Measurements from ENCODE around the gene USP37. TPM values are rescaled to one million over a fixed set of nuclear protein-coding genes. Genes with fewer than 3 reads are reported as not detected.

USP37 gene
- total and polyA plus RNA-seq, 8 donors, result 13.0 to 21.9 (median 19.3) TPM

DNA sequence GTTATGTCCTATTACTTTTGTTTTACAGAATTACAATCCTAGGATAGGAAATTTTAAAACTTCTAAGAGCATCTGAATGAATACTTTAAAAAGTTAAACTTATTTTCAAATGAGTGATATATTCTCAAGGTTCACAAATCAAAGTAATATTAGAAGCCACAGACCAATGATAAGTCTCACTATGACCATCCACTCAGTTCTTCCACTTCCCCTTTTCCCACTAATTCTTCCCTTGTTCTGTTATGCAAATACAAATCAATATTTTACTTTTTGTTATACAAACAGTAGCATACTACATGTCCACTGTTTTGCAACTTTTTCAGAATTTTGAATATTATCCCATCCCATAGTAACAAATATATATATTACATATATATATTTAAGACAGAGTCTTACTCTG, 20.2 kb downstream of the USP37 start:
- Histone ChIP-seq H3K4me3 (no peak overlapping the region), H3K36me3 (peaks cover 4 to 91% of the 10 kb centered on the region in 2 donors), H3K9me3 (no peaks in the 10 kb centered on the region), H3K27me3 (no peaks in the 10 kb centered on the region), H3K4me1 (no peaks in the 10 kb centered on the region), H3K27ac (no peak overlapping the region)
- ATAC-seq (no peak), DNase-seq (no peak)
- intact Hi-C loops (cut with DNase I), result no loop called here
- TF ChIP-seq, protein P1, sequence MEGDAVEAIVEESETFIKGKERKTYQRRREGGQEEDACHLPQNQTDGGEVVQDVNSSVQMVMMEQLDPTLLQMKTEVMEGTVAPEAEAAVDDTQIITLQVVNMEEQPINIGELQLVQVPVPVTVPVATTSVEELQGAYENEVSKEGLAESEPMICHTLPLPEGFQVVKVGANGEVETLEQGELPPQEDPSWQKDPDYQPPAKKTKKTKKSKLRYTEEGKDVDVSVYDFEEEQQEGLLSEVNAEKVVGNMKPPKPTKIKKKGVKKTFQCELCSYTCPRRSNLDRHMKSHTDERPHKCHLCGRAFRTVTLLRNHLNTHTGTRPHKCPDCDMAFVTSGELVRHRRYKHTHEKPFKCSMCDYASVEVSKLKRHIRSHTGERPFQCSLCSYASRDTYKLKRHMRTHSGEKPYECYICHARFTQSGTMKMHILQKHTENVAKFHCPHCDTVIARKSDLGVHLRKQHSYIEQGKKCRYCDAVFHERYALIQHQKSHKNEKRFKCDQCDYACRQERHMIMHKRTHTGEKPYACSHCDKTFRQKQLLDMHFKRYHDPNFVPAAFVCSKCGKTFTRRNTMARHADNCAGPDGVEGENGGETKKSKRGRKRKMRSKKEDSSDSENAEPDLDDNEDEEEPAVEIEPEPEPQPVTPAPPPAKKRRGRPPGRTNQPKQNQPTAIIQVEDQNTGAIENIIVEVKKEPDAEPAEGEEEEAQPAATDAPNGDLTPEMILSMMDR (IDR thresholded peaks at IDR 0.05), result no peak

- peaks cover 4 to 91% of the 10 kb centered on the region in 2 donors for H3K36me3 ChIP-seq
- TF ChIP-seq, protein P1 (IDR thresholded peaks at IDR 0.05), result no peak
- intact Hi-C loops (cut with DNase I), result no loop called here
- no peaks in the 10 kb centered on the region for H3K4me1 ChIP-seq
- no peak overlapping the region for H3K4me3 ChIP-seq
- DNase-seq, result no peak
- no peak overlapping the region for H3K27ac ChIP-seq
- no peaks in the 10 kb centered on the region for H3K9me3 ChIP-seq
- H3K27me3 ChIP-seq, result no peaks in the 10 kb centered on the region
- no peak for ATAC-seq
Observed at GRCh38 chr2:218547511-218547910, 20.6 kb downstream of the USP37 start.

DNA sequence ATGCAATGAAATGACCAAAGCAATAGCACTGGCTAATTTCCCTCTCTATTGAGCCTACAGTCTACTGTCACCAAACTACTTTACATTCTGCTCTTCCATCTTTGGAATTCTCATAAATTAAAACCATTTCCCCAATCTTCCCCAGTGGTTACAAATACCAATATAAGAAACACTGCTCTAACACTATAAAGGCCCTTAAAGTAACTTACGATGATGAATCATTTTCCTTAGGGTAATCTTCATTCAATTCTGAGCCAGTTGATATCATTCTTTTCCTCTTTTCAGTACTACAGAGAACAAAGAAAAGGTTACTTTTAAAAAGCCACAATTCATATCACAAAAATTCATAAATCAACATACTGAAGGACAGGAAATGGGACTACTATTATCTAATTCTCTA, 22.1 kb downstream of the USP37 start:
- no peaks in the 10 kb centered on the region for H3K4me1 ChIP-seq
- TF ChIP-seq, protein P1 (IDR thresholded peaks at IDR 0.05), result no peak
- intact Hi-C loops (cut with DNase I), result no loop called here
- H3K27ac ChIP-seq, result no peak overlapping the region
- H3K36me3 ChIP-seq, result peaks cover 4 to 92% of the 10 kb centered on the region in 2 donors
- H3K4me3 ChIP-seq, result no peak overlapping the region
- H3K9me3 ChIP-seq, result no peaks in the 10 kb centered on the region
- no peaks in the 10 kb centered on the region for H3K27me3 ChIP-seq
- ATAC-seq (no peak), DNase-seq (no peak)

- ATAC-seq (no peak), DNase-seq (no peak)
- Histone ChIP-seq H3K4me1 (no peaks in the 10 kb centered on the region), H3K9me3 (no peaks in the 10 kb centered on the region), H3K27ac (no peak overlapping the region), H3K4me3 (no peak overlapping the region), H3K27me3 (no peaks in the 10 kb centered on the region), H3K36me3 (peaks cover 0 to 98% of the 10 kb centered on the region in 2 donors)
- TF ChIP-seq, protein P1 (IDR thresholded peaks at IDR 0.05), result no peak
- intact Hi-C loops (cut with DNase I), result no loop called here
Observed at GRCh38 chr2:218540015-218540414, 28.1 kb downstream of the USP37 start.

DNA sequence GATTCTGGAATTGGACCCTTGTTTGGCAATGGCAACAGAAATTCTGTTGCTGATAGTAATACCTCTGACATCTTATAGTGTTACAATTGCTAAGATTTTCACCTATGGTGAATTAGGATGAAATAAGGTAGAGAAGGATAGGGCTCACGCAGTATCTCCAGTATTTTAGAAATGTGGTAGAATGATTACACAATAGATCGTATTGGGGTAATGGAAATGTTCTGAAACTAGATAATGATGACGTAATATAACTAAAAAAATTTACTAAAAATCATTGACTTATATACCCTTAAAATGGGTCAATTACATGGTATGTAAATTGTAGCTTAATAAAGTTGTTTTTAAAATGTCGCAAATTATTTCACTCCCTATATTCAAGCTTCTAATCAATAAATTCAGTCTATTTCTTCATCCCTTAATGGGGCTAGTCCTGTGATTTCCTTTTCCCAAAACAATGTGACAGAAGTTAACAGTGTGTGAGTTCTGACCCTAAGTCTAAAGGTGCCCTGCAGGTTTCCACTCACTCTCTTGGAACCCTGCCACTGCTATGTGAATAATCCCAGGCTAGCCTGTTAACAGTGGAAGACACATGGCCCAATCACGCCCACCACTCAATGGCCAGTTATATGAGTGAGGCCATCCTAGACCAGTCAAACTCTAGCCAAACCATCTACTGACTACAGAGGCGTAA, 31.2 kb downstream of the USP37 start:
- DNase-seq (no peak), ATAC-seq (no peak)
- H3K27me3 ChIP-seq, result no peaks in the 10 kb centered on the region
- H3K4me3 ChIP-seq, result no peak overlapping the region
- no peak overlapping the region for H3K27ac ChIP-seq
- H3K9me3 ChIP-seq, result no peaks in the 10 kb centered on the region
- peaks cover 0 to 98% of the 10 kb centered on the region in 2 donors for H3K36me3 ChIP-seq
- H3K4me1 ChIP-seq, result no peaks in the 10 kb centered on the region
- intact Hi-C loops (cut with DNase I), result no loop called here
- TF ChIP-seq, protein P1 (IDR thresholded peaks at IDR 0.05), result no peak

Data from left lung (tissue), 10 donors.